H1 (cell line): ENCODE measurements around the gene CUTA. TPM values are rescaled to one million over a fixed set of nuclear protein-coding genes. Genes with fewer than 3 reads are reported as not detected.

Experiments used
- BACH1 ChIP-seq: IDR thresholded peaks from 2 replicates; pipeline ENCODE4 v1.6.1; 2012; ENCODE audit warnings: low read length, improper control_type of control experiment
- CREB1 ChIP-seq: IDR thresholded peaks from 2 replicates; pipeline ENCODE4 v1.6.1; 2012; ENCODE audit warnings: inconsistent platforms
- CTCF ChIP-seq, 3 experiments: IDR thresholded peaks; 1 replicate in 2 of 3; 2 replicates in 1 of 3; pipeline versions ENCODE4 v1.5.1 to v1.6.1; 2011; ENCODE audit warnings: low read length in 3 of 3, mild to moderate bottlenecking in 3 of 3, inconsistent platforms in 2 of 3, low read depth in 1 of 3, moderate library complexity in 1 of 3; ENCODE audit not compliant: insufficient read depth in 1 of 3; ENCODE audit errors: control extremely low read depth in 1 of 3
- HDAC2 ChIP-seq, 2 experiments: fragments of 300-600 bp in 1 of 2; sonication (generic) in 1 of 2; IDR thresholded peaks; 2 replicates each; pipeline ENCODE4 v1.6.1; 2011 to 2012; ENCODE audit warnings: low read depth in 2 of 2, low read length in 2 of 2, mild to moderate bottlenecking in 2 of 2, moderate library complexity in 2 of 2, borderline replicate concordance in 1 of 2, inconsistent platforms in 1 of 2
- JUN ChIP-seq: IDR thresholded peaks from 2 replicates; pipeline ENCODE4 v1.6.1; 2011; ENCODE audit warnings: low read depth, mild to moderate bottlenecking, improper control_type of control experiment, low read length
- MAX ChIP-seq: IDR thresholded peaks from 2 replicates; pipeline ENCODE4 v1.6.1; 2012; ENCODE audit warnings: inconsistent platforms
- NRF1 ChIP-seq: IDR thresholded peaks from 2 replicates; pipeline ENCODE4 v1.6.1; 2011; ENCODE audit warnings: mild to moderate bottlenecking, low read depth, low read length, improper control_type of control experiment
- PHF8 ChIP-seq: fragments of 200-600 bp; sonication (generic); conservative IDR thresholded peaks from 2 replicates; pipeline ENCODE4 v1.7.1; 2012; ENCODE audit warnings: low read depth, mild to moderate bottlenecking, inconsistent platforms, low read length, moderate library complexity
- POLR2A ChIP-seq, 2 experiments: IDR thresholded peaks; 1 replicate in 1 of 2; 2 replicates in 1 of 2; pipeline ENCODE4 v1.6.1; 2011; ENCODE audit warnings: low read depth in 2 of 2, low read length in 2 of 2, mild to moderate bottlenecking in 2 of 2; ENCODE audit errors: control extremely low read depth in 1 of 2
- RFX5 ChIP-seq: IDR thresholded peaks from 2 replicates; pipeline ENCODE4 v1.6.1; 2011; ENCODE audit warnings: low read depth, low read length, improper control_type of control experiment, borderline replicate concordance
- SIRT6 ChIP-seq: IDR thresholded peaks from one replicate; pipeline ENCODE4 v1.7.1; 2012; ENCODE audit warnings: low read length, inconsistent platforms
- SIX5 ChIP-seq: IDR thresholded peaks from 2 replicates; pipeline ENCODE4 v1.6.1; 2011; ENCODE audit warnings: mild to moderate bottlenecking, low read depth, low read length
- TAF1 ChIP-seq: IDR thresholded peaks from 2 replicates; pipeline ENCODE4 v1.6.1; 2011; ENCODE audit warnings: mild to moderate bottlenecking, low read depth, low read length
- USF2 ChIP-seq: IDR thresholded peaks from 2 replicates; pipeline ENCODE4 v1.6.1; 2011; ENCODE audit warnings: low read length, improper control_type of control experiment
- polyA plus RNA-seq, 7 experiments: library from polyadenylated mRNA; depleted of rRNA in 3 of 7; stranded (reverse) in 5 of 7; unstranded in 2 of 7; fragments of >200 nt in 5 of 7; fragments of 200-250 nt in 2 of 7; gene quantifications; 1 replicate in 5 of 7; 2 replicates in 1 of 7; 4 replicates in 1 of 7; pipeline versions ENCODE4 v1.2.1 to v1.2.3, GENCODE V29; 2011 to 2013; ENCODE audit warnings: missing spikeins in 2 of 7, mixed read lengths in 2 of 7
- total RNA-seq: library from RNA; stranded (reverse); fragmentation: NEBNext Ultra II Directional; extraction: Animal tissue kit (Norgen Biotek cat#: 25700); gene quantifications from 2 replicates; pipeline ENCODE4 v1.2.1, GENCODE V29; 2021

CUTA gene
- total and polyA plus RNA-seq, 2 of the 8 experiments (the other 6 are each of a cell fraction or from before 2014, with no cell fraction given): 297 to 460 TPM

GRCh38 chr6:33417903-33418689 lies at the start of gene CUTA (continued):
- peak; percentile 78; the same call in 1 of the 2 replicates for TF ChIP-seq CREB1
- no peak for TF ChIP-seq SIX5
- no peak for TF ChIP-seq SIRT6
- TF ChIP-seq CTCF (IDR thresholded peaks at IDR 0.05; ENCODE audit: control extremely low read depth in 1 of 3, insufficient read depth in 1 of 3, low read depth in 1 of 3, low read length in 3 of 3): peak in 1 of 3 experiments; percentile 64; a peak in 2 of 4 replicates
- peak; percentile 90 for TF ChIP-seq MAX
- peak; percentile 41 for TF ChIP-seq PHF8
- TF ChIP-seq HDAC2 (IDR thresholded peaks at IDR 0.05; ENCODE audit: borderline replicate concordance in 1 of 2, low read depth in 2 of 2, low read length in 2 of 2): peak; percentile 8 to 25; a peak in 2 of 4 replicates
- TF ChIP-seq USF2: peak; percentile 97
- no peak for TF ChIP-seq RFX5
- TF ChIP-seq NRF1: 0 out of 2 replicates have a peak, but pooled peaks have one; percentile 2
- TF ChIP-seq JUN: no peak
- TF ChIP-seq POLR2A (IDR thresholded peaks at IDR 0.05; ENCODE audit: control extremely low read depth in 1 of 2, low read depth in 2 of 2, low read length in 2 of 2): 0 out of 3 replicates have a peak, but pooled peaks of 1 of the 2 experiments have one; percentile 4
- TF ChIP-seq BACH1: peak; percentile 92
- peak; percentile 25; the same call in 1 of the 2 replicates for TF ChIP-seq TAF1
- TF ChIP-seq, all 59 proteins: peak for 23
